ENCODE measurements around the gene SLC25A10.
A peak's percentile ranks its signal among the peaks of the same experiment; 100 is the strongest.

The SLC25A10 gene

DNA sequence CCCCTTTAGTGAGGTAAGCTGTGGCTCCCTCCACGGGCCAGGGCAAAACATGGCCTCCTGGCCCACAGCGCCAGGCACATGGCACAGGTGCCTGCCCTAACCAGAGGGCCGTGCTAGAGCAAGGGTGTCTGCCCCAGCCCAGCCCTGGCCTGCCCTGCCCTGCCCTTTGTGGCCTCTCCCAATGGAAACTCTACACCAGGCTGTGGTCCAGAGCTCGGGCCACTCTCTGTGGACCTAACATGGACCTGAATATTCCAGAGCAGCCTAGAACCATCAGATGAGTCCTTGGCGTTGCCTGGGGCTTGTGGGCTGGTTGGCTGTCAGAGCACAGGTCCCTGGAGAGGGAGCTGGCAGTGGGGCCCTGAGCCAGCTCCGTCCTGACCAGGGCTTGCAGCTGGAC is 16.9 kb upstream of the SLC25A10 start:
- peaks cover 0 to 90% (median 88%) of the 10 kb centered on the region in 5 donors for H3K36me3 ChIP-seq (ENCODE audit: control insufficient read depth in 5 of 5, insufficient read depth in 5 of 5, low read length in 5 of 5)
- no peak overlapping the region for H3K9ac ChIP-seq (ENCODE audit: low read length in 5 of 5)
- H3K27me3 ChIP-seq (ENCODE audit: control insufficient read depth in 5 of 5, insufficient read depth in 4 of 5, low read length in 5 of 5) = no peaks in the 10 kb centered on the region
- H3K27ac ChIP-seq (ENCODE audit: low read depth, low read length) = no peak overlapping the region
- H3K4me3 ChIP-seq (ENCODE audit: low read depth in 1 of 5, low read length in 5 of 5) = no peak overlapping the region
- H3K4me1 ChIP-seq (ENCODE audit: control insufficient read depth in 5 of 5, insufficient read depth in 5 of 5, low read length in 5 of 5) = peaks cover 0 to 6% (median 0%) of the 10 kb centered on the region in 5 donors
- no peaks in the 10 kb centered on the region for H3K9me3 ChIP-seq (ENCODE audit: control insufficient read depth in 5 of 5, low read length in 5 of 5)

DNA sequence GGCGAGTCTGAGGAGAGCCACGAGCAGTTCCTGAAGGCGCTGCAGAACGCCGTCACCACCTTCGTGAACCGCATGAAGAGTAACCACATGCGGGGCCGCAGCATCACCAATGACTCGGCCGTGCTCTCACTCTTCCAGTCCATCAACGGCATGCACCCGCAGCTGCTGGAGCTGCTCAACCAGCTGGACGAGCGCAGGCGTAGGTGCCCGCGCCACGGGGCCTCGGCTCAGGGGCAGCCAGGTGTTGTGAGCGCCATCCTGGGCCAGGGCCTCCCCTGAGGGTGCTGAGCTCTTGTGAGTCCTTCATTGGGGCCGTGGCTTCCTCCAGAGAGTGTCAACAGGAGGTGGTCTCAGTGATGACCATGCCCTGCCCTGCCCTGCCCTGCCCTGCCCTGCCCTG is 16.3 kb upstream of the SLC25A10 start:
- H3K27ac ChIP-seq (ENCODE audit: low read depth, low read length) = no peak overlapping the region

GRCh38 chr17:81696218-81696941 is 15.7 kb upstream of the SLC25A10 start:
- Histone ChIP-seq H3K27ac (ENCODE audit: low read depth, low read length) (no peak overlapping the region), H3K27me3 (ENCODE audit: control insufficient read depth in 5 of 5, insufficient read depth in 4 of 5, low read length in 5 of 5) (no peaks in the 10 kb centered on the region), H3K4me3 (ENCODE audit: low read depth in 1 of 5, low read length in 5 of 5) (no peak overlapping the region), H3K36me3 (ENCODE audit: control insufficient read depth in 5 of 5, insufficient read depth in 5 of 5, low read length in 5 of 5) (peaks cover 0 to 90% (median 86%) of the 10 kb centered on the region in 5 donors), H3K4me1 (ENCODE audit: control insufficient read depth in 5 of 5, insufficient read depth in 5 of 5, low read length in 5 of 5) (peaks cover 0 to 13% (median 8%) of the 10 kb centered on the region in 5 donors), H3K9me3 (ENCODE audit: control insufficient read depth in 5 of 5, low read length in 5 of 5) (no peaks in the 10 kb centered on the region), H3K9ac (ENCODE audit: low read length in 5 of 5) (no peak overlapping the region)

More for the DNA sequence above, 16.3 kb upstream of the SLC25A10 start:
- no peaks in the 10 kb centered on the region for H3K27me3 ChIP-seq (ENCODE audit: control insufficient read depth in 5 of 5, insufficient read depth in 4 of 5, low read length in 5 of 5)
- H3K36me3 ChIP-seq (ENCODE audit: control insufficient read depth in 5 of 5, insufficient read depth in 5 of 5, low read length in 5 of 5) = peaks cover 0 to 90% (median 85%) of the 10 kb centered on the region in 5 donors
- H3K9me3 ChIP-seq (ENCODE audit: control insufficient read depth in 5 of 5, low read length in 5 of 5) = no peaks in the 10 kb centered on the region
- H3K4me1 ChIP-seq (ENCODE audit: control insufficient read depth in 5 of 5, insufficient read depth in 5 of 5, low read length in 5 of 5) = peaks cover 0 to 8% (median 2%) of the 10 kb centered on the region in 5 donors
- H3K4me3 ChIP-seq (ENCODE audit: low read depth in 1 of 5, low read length in 5 of 5) = no peak overlapping the region
- no peak overlapping the region for H3K9ac ChIP-seq (ENCODE audit: low read length in 5 of 5)

GRCh38 chr17:81697261-81698044 is 14.6 kb upstream of the SLC25A10 start:
- H3K4me1 ChIP-seq (ENCODE audit: control insufficient read depth in 5 of 5, insufficient read depth in 5 of 5, low read length in 5 of 5) = peaks cover 0 to 24% (median 19%) of the 10 kb centered on the region in 5 donors
- no peaks in the 10 kb centered on the region for H3K9me3 ChIP-seq (ENCODE audit: control insufficient read depth in 5 of 5, low read length in 5 of 5)
- no peak overlapping the region for H3K27ac ChIP-seq (ENCODE audit: low read depth, low read length)
- no peaks in the 10 kb centered on the region for H3K27me3 ChIP-seq (ENCODE audit: control insufficient read depth in 5 of 5, insufficient read depth in 4 of 5, low read length in 5 of 5)
- H3K36me3 ChIP-seq (ENCODE audit: control insufficient read depth in 5 of 5, insufficient read depth in 5 of 5, low read length in 5 of 5) = peaks cover 0 to 85% (median 80%) of the 10 kb centered on the region in 5 donors
- no peak overlapping the region for H3K4me3 ChIP-seq (ENCODE audit: low read depth in 1 of 5, low read length in 5 of 5)
- no peak overlapping the region for H3K9ac ChIP-seq (ENCODE audit: low read length in 5 of 5)

DNA sequence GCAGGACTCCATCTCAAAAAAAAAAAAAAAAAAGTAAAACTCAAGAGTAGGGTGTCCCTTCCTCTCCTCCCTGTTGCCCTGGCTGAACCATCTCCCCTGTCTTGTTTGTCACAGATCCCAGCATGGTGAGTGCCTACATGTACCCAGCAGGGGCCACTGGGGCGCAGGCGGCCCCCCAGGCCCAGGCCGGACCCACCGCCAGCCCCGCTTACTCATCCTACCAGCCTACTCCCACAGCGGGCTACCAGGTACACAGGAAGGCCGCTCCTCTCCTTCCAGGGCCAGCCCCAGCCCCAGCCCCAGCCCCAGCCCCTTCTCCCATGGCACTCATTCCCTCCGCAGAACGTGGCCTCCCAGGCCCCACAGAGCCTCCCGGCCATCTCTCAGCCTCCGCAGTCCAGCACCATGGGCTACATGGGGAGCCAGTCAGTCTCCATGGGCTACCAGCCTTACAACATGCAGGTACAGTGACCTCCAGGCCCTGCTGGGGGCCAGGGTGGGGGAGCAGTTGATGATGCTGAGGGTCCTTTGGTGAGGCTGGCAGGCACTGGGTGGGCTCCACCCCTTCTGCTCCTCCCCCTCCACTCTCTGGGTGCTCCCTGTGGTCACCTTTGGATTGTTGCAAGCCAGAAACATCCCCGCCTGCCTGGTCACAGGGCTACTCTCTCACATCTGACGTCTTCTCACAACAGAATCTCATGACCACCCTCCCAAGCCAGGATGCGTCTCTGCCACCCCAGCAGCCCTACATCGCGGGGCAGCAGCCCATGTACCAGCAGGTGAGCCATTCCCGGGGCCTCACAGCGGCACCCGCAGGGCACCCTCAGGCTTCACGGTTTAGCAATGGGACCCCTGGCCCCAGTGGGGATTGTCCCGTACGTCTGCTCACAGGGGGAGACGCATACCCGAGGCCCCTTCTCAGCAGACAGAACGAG is 11.5 kb upstream of the SLC25A10 start:
- H3K27ac ChIP-seq (ENCODE audit: low read depth, low read length) = no peak overlapping the region
- H3K9ac ChIP-seq (ENCODE audit: low read length in 5 of 5) = no peak overlapping the region
- H3K4me1 ChIP-seq (ENCODE audit: control insufficient read depth in 5 of 5, insufficient read depth in 5 of 5, low read length in 5 of 5) = peaks cover 4 to 37% (median 36%) of the 10 kb centered on the region in 5 donors
- H3K9me3 ChIP-seq (ENCODE audit: control insufficient read depth in 5 of 5, low read length in 5 of 5) = no peaks in the 10 kb centered on the region
- H3K4me3 ChIP-seq (ENCODE audit: low read depth in 1 of 5, low read length in 5 of 5) = no peak overlapping the region
- peaks cover 0 to 61% (median 59%) of the 10 kb centered on the region in 5 donors for H3K36me3 ChIP-seq (ENCODE audit: control insufficient read depth in 5 of 5, insufficient read depth in 5 of 5, low read length in 5 of 5)
- no peaks in the 10 kb centered on the region for H3K27me3 ChIP-seq (ENCODE audit: control insufficient read depth in 5 of 5, insufficient read depth in 4 of 5, low read length in 5 of 5)

DNA sequence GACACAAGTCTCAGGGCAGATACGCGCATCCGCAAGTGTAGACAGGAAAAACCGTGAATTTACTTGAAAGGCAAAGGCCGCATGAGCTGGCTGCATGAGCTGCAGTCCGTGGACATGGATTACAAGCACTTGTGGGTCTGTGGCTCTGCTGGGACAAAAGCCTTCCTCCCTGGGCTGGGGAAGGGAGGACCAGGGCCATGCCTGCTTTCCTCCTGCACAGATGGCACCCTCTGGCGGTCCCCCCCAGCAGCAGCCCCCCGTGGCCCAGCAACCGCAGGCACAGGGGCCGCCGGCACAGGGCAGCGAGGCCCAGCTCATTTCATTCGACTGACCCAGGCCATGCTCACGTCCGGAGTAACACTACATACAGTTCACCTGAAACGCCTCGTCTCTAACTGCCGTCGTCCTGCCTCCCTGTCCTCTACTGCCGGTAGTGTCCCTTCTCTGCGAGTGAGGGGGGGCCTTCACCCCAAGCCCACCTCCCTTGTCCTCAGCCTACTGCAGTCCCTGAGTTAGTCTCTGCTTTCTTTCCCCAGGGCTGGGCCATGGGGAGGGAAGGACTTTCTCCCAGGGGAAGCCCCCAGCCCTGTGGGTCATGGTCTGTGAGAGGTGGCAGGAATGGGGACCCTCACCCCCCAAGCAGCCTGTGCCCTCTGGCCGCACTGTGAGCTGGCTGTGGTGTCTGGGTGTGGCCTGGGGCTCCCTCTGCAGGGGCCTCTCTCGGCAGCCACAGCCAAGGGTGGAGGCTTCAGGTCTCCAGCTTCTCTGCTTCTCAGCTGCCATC is 10.6 kb upstream of the SLC25A10 start:
- Histone ChIP-seq H3K27ac (ENCODE audit: low read depth, low read length) (no peak overlapping the region), H3K4me1 (ENCODE audit: control insufficient read depth in 5 of 5, insufficient read depth in 5 of 5, low read length in 5 of 5) (peaks cover 4 to 37% (median 36%) of the 10 kb centered on the region in 5 donors), H3K36me3 (ENCODE audit: control insufficient read depth in 5 of 5, insufficient read depth in 5 of 5, low read length in 5 of 5) (peaks cover 0 to 61% (median 55%) of the 10 kb centered on the region in 5 donors)

DNA sequence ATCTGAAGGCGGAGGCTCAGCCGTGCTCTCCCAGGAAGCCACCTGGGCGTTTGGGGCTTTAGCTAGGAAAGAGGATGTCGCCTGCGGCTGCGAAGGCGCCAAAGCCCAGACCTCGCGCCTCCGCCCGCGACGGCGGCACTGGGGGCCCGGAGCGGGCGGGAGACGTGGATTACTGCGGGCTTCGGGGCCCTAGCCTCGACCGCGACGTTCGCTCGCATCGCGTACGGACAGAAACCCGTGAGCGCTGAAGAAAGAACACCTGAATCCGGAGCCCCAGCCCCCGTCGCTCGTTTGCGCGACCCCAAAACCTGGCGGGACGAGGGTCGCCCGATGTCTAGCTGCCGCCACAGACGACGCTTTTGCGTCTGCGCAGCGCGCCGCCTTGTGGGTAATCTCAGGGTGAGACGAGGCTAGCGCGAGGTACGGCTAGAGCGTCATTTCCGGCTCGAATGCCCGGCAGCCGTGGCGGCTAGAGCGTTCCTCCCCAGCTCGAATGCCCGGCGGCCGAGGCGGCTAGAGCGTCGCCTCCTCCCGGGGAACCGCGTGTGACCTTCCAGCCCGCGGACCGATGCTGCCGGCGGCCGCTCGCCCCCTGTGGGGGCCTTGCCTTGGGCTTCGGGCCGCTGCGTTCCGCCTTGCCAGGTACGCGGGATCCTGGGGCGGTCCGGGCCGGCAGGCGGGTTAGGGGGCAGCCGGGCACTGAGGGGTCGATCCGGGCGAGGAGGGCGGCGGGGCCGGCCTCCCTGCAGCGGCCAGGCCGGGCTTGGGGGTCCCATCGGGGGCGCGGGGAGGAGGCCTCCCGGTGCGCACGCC is 8.9 kb upstream of the SLC25A10 start, which contains the start of gene MRPL12:
TSS of gene MRPL12 (plus strand) at position 434 of the 813 bp plus-strand sequence. CDS start at position 569, 135 bp downstream.
- no peaks in the 10 kb centered on the region for H3K9me3 ChIP-seq (ENCODE audit: control insufficient read depth in 5 of 5, low read length in 5 of 5)
- peak within 1 kb of the TSS; percentile 95 to 100 (median 98) for H3K9ac ChIP-seq (ENCODE audit: low read length in 5 of 5)
- no peaks in the 10 kb centered on the region for H3K27me3 ChIP-seq (ENCODE audit: control insufficient read depth in 5 of 5, insufficient read depth in 4 of 5, low read length in 5 of 5)
- peak within 1 kb of the TSS; percentile 86 to 96 (median 93) for H3K4me3 ChIP-seq (ENCODE audit: low read depth in 1 of 5, low read length in 5 of 5)
- H3K27ac ChIP-seq (ENCODE audit: low read depth, low read length) = peak within 1 kb of the TSS; percentile 93
- peaks cover 4 to 44% (median 36%) of the 10 kb centered on the region in 5 donors for H3K4me1 ChIP-seq (ENCODE audit: control insufficient read depth in 5 of 5, insufficient read depth in 5 of 5, low read length in 5 of 5)
- peaks cover 0 to 61% (median 52%) of the 10 kb centered on the region in 5 donors for H3K36me3 ChIP-seq (ENCODE audit: control insufficient read depth in 5 of 5, insufficient read depth in 5 of 5, low read length in 5 of 5)

More for the DNA sequence above, 10.6 kb upstream of the SLC25A10 start:
- Histone ChIP-seq H3K4me3 (ENCODE audit: low read depth in 1 of 5, low read length in 5 of 5) (peak overlapping the region in 3 of 5 donors; percentile 86 to 94 (median 93)), H3K9ac (ENCODE audit: low read length in 5 of 5) (peak overlapping the region in 2 of 5 donors; percentile 59 to 100), H3K27me3 (ENCODE audit: control insufficient read depth in 5 of 5, insufficient read depth in 4 of 5, low read length in 5 of 5) (no peaks in the 10 kb centered on the region), H3K9me3 (ENCODE audit: control insufficient read depth in 5 of 5, low read length in 5 of 5) (no peaks in the 10 kb centered on the region)

- Histone ChIP-seq H3K9ac (ENCODE audit: low read length in 5 of 5) (peak overlapping the region in 4 of 5 donors; percentile 95 to 100 (median 98)), H3K27me3 (ENCODE audit: control insufficient read depth in 5 of 5, insufficient read depth in 4 of 5, low read length in 5 of 5) (no peaks in the 10 kb centered on the region), H3K9me3 (ENCODE audit: control insufficient read depth in 5 of 5, low read length in 5 of 5) (no peaks in the 10 kb centered on the region), H3K27ac (ENCODE audit: low read depth, low read length) (peak overlapping the region; percentile 93), H3K36me3 (ENCODE audit: control insufficient read depth in 5 of 5, insufficient read depth in 5 of 5, low read length in 5 of 5) (peaks cover 0 to 54% (median 46%) of the 10 kb centered on the region in 5 donors), H3K4me3 (ENCODE audit: low read depth in 1 of 5, low read length in 5 of 5) (peak overlapping the region; percentile 60 to 94 (median 89)), H3K4me1 (ENCODE audit: control insufficient read depth in 5 of 5, insufficient read depth in 5 of 5, low read length in 5 of 5) (peaks cover 4 to 46% (median 36%) of the 10 kb centered on the region in 5 donors)
These were observed 8.1 kb upstream of the SLC25A10 start for GRCh38 chr17:81703747-81704654.

Measured in subcutaneous abdominal adipose tissue (tissue), 5 donors.